H1 (cell line): ENCODE results near the gene FAM228B. TPM values are rescaled to one million over a fixed set of nuclear protein-coding genes. Genes with fewer than 3 reads are reported as not detected.

ENCODE experiments used
- CTCF ChIA-PET: fragments of 300-600 bp; sonication (Branson Sonifier 250); formaldehyde crosslinking; loops from one replicate; lab custom pipeline; 2021; ENCODE audit not compliant: partially characterized antibody; lab: Charles Lee
- POLR2A ChIA-PET: fragments of 300-600 bp; sonication (Branson Sonifier 250); formaldehyde crosslinking; loops from one replicate; lab custom pipeline; 2021; ENCODE audit warnings: inconsistent platforms; ENCODE audit not compliant: partially characterized antibody; lab: Charles Lee
- DNase-seq, 2 experiments: peaks; one replicate each; pipeline versions ENCODE4 v3.0.0 to v3.0.0-alpha.2; 2010 to 2022; ENCODE audit warnings: low spot score in 2 of 2, low read depth in 1 of 2, mixed read lengths in 1 of 2
- FAIRE-seq: peaks from 2 replicates; lab custom pipeline; 2011; peaks lifted over from hg19 to GRCh38; lab: Jason Lieb, UNC
- H2AFZ ChIP-seq: 2 replicates; pipeline ENCODE4 v1.8.1; 2012; ENCODE audit warnings: low read length, inconsistent platforms
- H2AK5ac ChIP-seq: 2 replicates; pipeline ENCODE4 v1.6.1; 2013; ENCODE audit warnings: low read depth, low read length
- H2BK120ac ChIP-seq: replicated peaks from 2 replicates; pipeline ENCODE3; 2013; ENCODE audit warnings: low read depth, low read length, inconsistent platforms
- H2BK12ac ChIP-seq: 2 replicates; pipeline ENCODE4 v1.6.1; 2013; ENCODE audit warnings: low read depth, low read length
- H2BK15ac ChIP-seq: 2 replicates; pipeline ENCODE4 v1.6.1; 2013; ENCODE audit warnings: low read length
- H2BK20ac ChIP-seq: 2 replicates; pipeline ENCODE4 v1.6.1; 2013; ENCODE audit warnings: low read length
- H2BK5ac ChIP-seq: 2 replicates; pipeline ENCODE4 v1.6.1; 2013; ENCODE audit warnings: low read depth, low read length
- H3K14ac ChIP-seq: 2 replicates; pipeline ENCODE4 v1.6.1; 2013; ENCODE audit warnings: inconsistent platforms; ENCODE audit not compliant: insufficient read length
- H3K18ac ChIP-seq: 2 replicates; pipeline ENCODE4 v1.6.1; 2013; ENCODE audit warnings: low read length; ENCODE audit errors: extremely low read depth
- H3K23ac ChIP-seq: 2 replicates; pipeline ENCODE4 v1.6.1; 2013; ENCODE audit warnings: inconsistent platforms; ENCODE audit not compliant: insufficient read length
- H3K23me2 ChIP-seq: 2 replicates; pipeline ENCODE4 v1.6.1; 2013; ENCODE audit warnings: low read depth, low read length
- H3K27ac ChIP-seq: 2 replicates; pipeline ENCODE4 v1.6.1; 2011; ENCODE audit warnings: low read depth, low read length, inconsistent platforms
- H3K27me3 ChIP-seq, 4 experiments: replicated peaks in 1 of 4; 1 replicate in 1 of 4; 2 replicates in 3 of 4; pipeline versions ENCODE4 v1.6.1 to v1.8.1; 2011 to 2013; ENCODE audit warnings: low read length in 3 of 4, mild to moderate bottlenecking in 3 of 4, inconsistent platforms in 2 of 4, mixed read lengths in 2 of 4, moderate library complexity in 1 of 4; ENCODE audit not compliant: control insufficient read depth in 3 of 4, insufficient read depth in 3 of 4; ENCODE audit errors: extremely low read depth in 1 of 4
- H3K36me3 ChIP-seq, 4 experiments: 2 replicates each; pipeline versions ENCODE4 v1.6.1 to v1.8.1; 2011 to 2013; ENCODE audit warnings: mild to moderate bottlenecking in 4 of 4, low read length in 3 of 4, moderate library complexity in 2 of 4, control low read depth in 1 of 4, inconsistent platforms in 1 of 4; ENCODE audit not compliant: insufficient read depth in 4 of 4, control insufficient read depth in 2 of 4
- H3K4ac ChIP-seq: replicated peaks from 2 replicates; pipeline ENCODE3; 2013; ENCODE audit warnings: low read length, low read depth, mixed read lengths, inconsistent platforms; ENCODE audit not compliant: insufficient read length
- H3K4me1 ChIP-seq, 4 experiments: replicated peaks in 1 of 4; 1 replicate in 1 of 4; 2 replicates in 3 of 4; pipeline versions ENCODE4 v1.6.1 to v1.8.1; 2011 to 2013; ENCODE audit warnings: low read length in 3 of 4, inconsistent platforms in 2 of 4, mixed read lengths in 1 of 4; ENCODE audit not compliant: insufficient read depth in 4 of 4, control insufficient read depth in 3 of 4
- H3K4me2 ChIP-seq, 2 experiments: 2 replicates each; pipeline versions ENCODE4 v1.6.1 to v1.8.1; 2011 to 2013; ENCODE audit warnings: low read depth in 2 of 2, low read length in 2 of 2, control low read depth in 1 of 2, inconsistent platforms in 1 of 2, mild to moderate bottlenecking in 1 of 2; ENCODE audit not compliant: insufficient read depth in 1 of 2
- H3K4me3 ChIP-seq, 4 experiments: fragments of 200-600, 300-600 bp in 1 of 4; sonication (generic), shearing (Covaris generic), sonication (Bioruptor Twin) in 1 of 4; 2 replicates each; pipeline versions ENCODE4 v1.5.1 to v1.8.1; 2011 to 2016; ENCODE audit warnings: low read length in 4 of 4, low read depth in 3 of 4, control low read depth in 2 of 4, inconsistent platforms in 2 of 4, mild to moderate bottlenecking in 2 of 4, mixed read lengths in 1 of 4, moderate library complexity in 1 of 4; ENCODE audit not compliant: insufficient read depth in 2 of 4; ENCODE audit errors: extremely low read depth in 1 of 4
- H3K56ac ChIP-seq: replicated peaks from 2 replicates; pipeline ENCODE3; 2013; ENCODE audit warnings: low read depth, mild to moderate bottlenecking, mixed read lengths, low read length, inconsistent platforms; ENCODE audit not compliant: insufficient read length
- H3K79me1 ChIP-seq: 2 replicates; pipeline ENCODE4 v1.6.1; 2013; ENCODE audit warnings: low read depth, low read length, control low read depth
- H3K79me2 ChIP-seq, 2 experiments: 2 replicates each; pipeline versions ENCODE4 v1.6.1 to v1.8.1; 2012 to 2013; ENCODE audit warnings: low read length in 2 of 2, mild to moderate bottlenecking in 2 of 2, inconsistent platforms in 1 of 2; ENCODE audit not compliant: insufficient read depth in 2 of 2, control insufficient read depth in 1 of 2
- H3K9ac ChIP-seq, 4 experiments: replicated peaks in 1 of 4; 1 replicate in 1 of 4; 2 replicates in 3 of 4; pipeline versions ENCODE4 v1.6.1 to v1.8.1; 2011 to 2013; ENCODE audit warnings: low read depth in 3 of 4, low read length in 3 of 4, control low read depth in 2 of 4, mild to moderate bottlenecking in 2 of 4, moderate library complexity in 2 of 4, inconsistent platforms in 1 of 4; ENCODE audit errors: extremely low read depth in 1 of 4
- H3K9me3 ChIP-seq, 2 experiments: 2 replicates each; pipeline versions ENCODE4 v1.6.1 to v1.8.1; 2012 to 2013; ENCODE audit warnings: mild to moderate bottlenecking in 2 of 2, moderate library complexity in 2 of 2, control low read depth in 1 of 2, inconsistent platforms in 1 of 2, low read depth in 1 of 2, low read length in 1 of 2, mixed read lengths in 1 of 2; ENCODE audit not compliant: insufficient read depth in 2 of 2
- H4K20me1 ChIP-seq, 2 experiments: replicated peaks in 1 of 2; 2 replicates each; pipeline versions ENCODE3 to v1.8.1; 2011 to 2013; ENCODE audit warnings: inconsistent platforms in 2 of 2, low read length in 2 of 2, mild to moderate bottlenecking in 1 of 2; ENCODE audit not compliant: insufficient read depth in 2 of 2, control insufficient read depth in 1 of 2
- H4K5ac ChIP-seq: 2 replicates; pipeline ENCODE4 v1.6.1; 2013; ENCODE audit warnings: low read length, low read depth, mixed read lengths, inconsistent platforms; ENCODE audit not compliant: insufficient read length
- H4K8ac ChIP-seq: 2 replicates; pipeline ENCODE4 v1.8.0; 2013; ENCODE audit warnings: mild to moderate bottlenecking, moderate library complexity, low read length, inconsistent platforms; ENCODE audit not compliant: insufficient read depth; ENCODE audit errors: extremely low read depth
- H4K91ac ChIP-seq: replicated peaks from 2 replicates; pipeline ENCODE3; 2013; ENCODE audit warnings: low read length, mixed read lengths, inconsistent platforms; ENCODE audit not compliant: insufficient read length
- ASH2L ChIP-seq: fragments of 200-600, 300-600 bp; sonication (generic); IDR thresholded peaks from one replicate; pipeline ENCODE4 v1.7.1; 2017; ENCODE audit warnings: low read length
- MAFK ChIP-seq: IDR thresholded peaks from 2 replicates; pipeline ENCODE4 v1.6.1; 2012; ENCODE audit warnings: low read depth, mild to moderate bottlenecking, improper control_type of control experiment, low read length
- NRF1 ChIP-seq: IDR thresholded peaks from 2 replicates; pipeline ENCODE4 v1.6.1; 2011; ENCODE audit warnings: mild to moderate bottlenecking, low read depth, low read length, improper control_type of control experiment
- RFX5 ChIP-seq: IDR thresholded peaks from 2 replicates; pipeline ENCODE4 v1.6.1; 2011; ENCODE audit warnings: low read depth, low read length, improper control_type of control experiment, borderline replicate concordance
- RNF2 ChIP-seq: fragments of 200-900, 300-1000 bp; sonication (generic); IDR thresholded peaks from 2 replicates; pipeline ENCODE4 v1.7.1; 2016; ENCODE audit warnings: borderline replicate concordance, low read depth, mild to moderate bottlenecking, antibody characterized with exemption, low read length; ENCODE audit not compliant: poor library complexity, severe bottlenecking; ENCODE audit errors: missing control alignments
- SIN3A ChIP-seq, 2 experiments: IDR thresholded peaks in 1 of 2; conservative IDR thresholded peaks in 1 of 2; 2 replicates each; pipeline ENCODE4 v1.6.1; 2011 to 2012; ENCODE audit warnings: low read length in 2 of 2, improper control_type of control experiment in 1 of 2, low read depth in 1 of 2, mild to moderate bottlenecking in 1 of 2
- TAF1 ChIP-seq: IDR thresholded peaks from 2 replicates; pipeline ENCODE4 v1.6.1; 2011; ENCODE audit warnings: mild to moderate bottlenecking, low read depth, low read length
- TAF7 ChIP-seq: optimal IDR thresholded peaks from 2 replicates; pipeline ENCODE3; 2011; ENCODE audit warnings: low read depth, mild to moderate bottlenecking, inconsistent platforms, low read length, moderate library complexity, borderline replicate concordance
- YY1 ChIP-seq: IDR thresholded peaks from 2 replicates; pipeline ENCODE4 v1.6.1; 2011; ENCODE audit warnings: low read depth, mild to moderate bottlenecking, low read length
- WGBS, 2 experiments: shearing (Covaris generic) in 1 of 2; methylation state at CpG; one replicate each; pipeline versions ENCODE4 v1.1.6 to v1.1.7; 2013 to 2015; ENCODE audit warnings: low lambda C conversion rate in 2 of 2, mixed read lengths in 2 of 2, inconsistent platforms in 1 of 2, low coverage in 1 of 2, missing lambda C conversion rate in 1 of 2; ENCODE audit not compliant: insufficient replicate concordance in 2 of 2, insufficient coverage in 1 of 2, insufficient read length in 1 of 2; ENCODE audit errors: extremely low coverage in 1 of 2, missing lambda C conversion rate in 1 of 2; 5-methylcytosine and 5-hydroxymethylcytosine counted together
- polyA plus RNA-seq, 7 experiments: library from polyadenylated mRNA; depleted of rRNA in 3 of 7; stranded (reverse) in 5 of 7; unstranded in 2 of 7; fragments of >200 nt in 5 of 7; fragments of 200-250 nt in 2 of 7; gene quantifications; 1 replicate in 5 of 7; 2 replicates in 1 of 7; 4 replicates in 1 of 7; pipeline versions ENCODE4 v1.2.1 to v1.2.3, GENCODE V29; 2011 to 2013; ENCODE audit warnings: missing spikeins in 2 of 7, mixed read lengths in 2 of 7
- total RNA-seq: library from RNA; stranded (reverse); fragmentation: NEBNext Ultra II Directional; extraction: Animal tissue kit (Norgen Biotek cat#: 25700); gene quantifications from 2 replicates; pipeline ENCODE4 v1.2.1, GENCODE V29; 2021
- TF ChIP-seq, protein P1 (sequence below), 3 experiments: IDR thresholded peaks; 1 replicate in 2 of 3; 2 replicates in 1 of 3; pipeline versions ENCODE4 v1.5.1 to v1.6.1; 2011; ENCODE audit warnings: low read length in 3 of 3, mild to moderate bottlenecking in 3 of 3, inconsistent platforms in 2 of 3, low read depth in 1 of 3, moderate library complexity in 1 of 3; ENCODE audit not compliant: insufficient read depth in 1 of 3; ENCODE audit errors: control extremely low read depth in 1 of 3

FAM228B gene
- total and polyA plus RNA-seq, 2 of the 8 experiments (the other 6 are each of a cell fraction or from before 2014, with no cell fraction given), result 1.4 to 3.2 TPM

DNA sequence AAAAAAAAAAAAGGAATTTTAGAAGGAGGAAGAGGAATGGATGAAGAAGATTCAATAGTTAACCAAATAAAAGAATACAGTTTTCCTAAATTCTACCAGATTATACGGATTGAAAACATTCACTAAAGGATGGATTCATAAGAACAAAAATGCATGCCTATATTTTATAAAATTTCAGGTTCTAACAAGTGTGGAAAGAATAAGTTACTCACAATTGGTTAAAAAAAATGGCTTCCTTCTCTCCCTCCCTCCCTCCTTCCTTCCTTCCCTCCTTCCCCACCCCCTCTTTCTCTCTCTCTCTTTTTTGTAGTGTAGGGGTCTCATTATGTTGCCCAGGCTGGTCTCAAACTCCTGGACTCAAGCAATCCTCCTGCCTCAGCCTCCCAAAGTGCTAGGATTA is 37.0 kb upstream of the FAM228B start:
- no peak overlapping the region for H2AK5ac ChIP-seq
- CTCF ChIA-PET, result interaction anchor here (4.3 kb wide), 1 partner anchor 26 kb away, joined by 25 read pairs; no protein-coding TSS in a partner anchor

More for the DNA sequence above, 37.0 kb upstream of the FAM228B start:
- Histone ChIP-seq H3K23ac (no peak overlapping the region), H4K8ac (no peak overlapping the region), H3K9ac (no peak overlapping the region), H4K91ac (no peak overlapping the region), H3K56ac (no peak overlapping the region), H3K18ac (no peak overlapping the region), H2BK5ac (no peak overlapping the region), H3K27ac (no peak overlapping the region), H3K9me3 (no peaks in the 10 kb centered on the region), H3K23me2 (peaks cover 10% of the 10 kb centered on the region), H3K36me3 (peaks cover 5 to 11% (median 9%) of the 10 kb centered on the region in 4 experiments; a peak in 6 of 8 replicates), H2BK15ac (no peak overlapping the region), H3K4ac (no peak overlapping the region), H3K4me2 (no peak overlapping the region), H2BK20ac (no peak overlapping the region), H3K4me3 (no peak overlapping the region), H3K79me2 (no peaks in the 10 kb centered on the region), H3K27me3 (no peaks in the 10 kb centered on the region), H3K79me1 (no peaks in the 10 kb centered on the region), H3K4me1 (peaks cover 4 to 11% (median 9%) of the 10 kb centered on the region in 4 experiments), H4K20me1 (no peaks in the 10 kb centered on the region), H2BK12ac (no peak overlapping the region), H2AFZ (no peak overlapping the region), H4K5ac (no peak overlapping the region), H3K14ac (no peak overlapping the region), H2BK120ac (no peak overlapping the region)
- DNase-seq (no peak), FAIRE-seq (no peak)
- POLR2A ChIA-PET, result no interaction called here
- 89% methylated on average over 1 of the region's 1 CpG; no CpG with 5 or more reads in 1 of the 2 experiments for whole genome bisulfite sequencing, 2 experiments
- TF ChIP-seq NRF1 (no peak), TAF7 (no peak), RFX5 (no peak), YY1 (no peak), RNF2 (no peak), ASH2L (no peak), TAF1 (no peak), SIN3A (conservative IDR thresholded peaks at IDR 0.05 in 1 of 2, IDR thresholded peaks at IDR 0.05 in 1 of 2; ENCODE audit: low read depth in 1 of 2, low read length in 2 of 2) (no peak), MAFK (no peak)
- TF ChIP-seq, protein P1, sequence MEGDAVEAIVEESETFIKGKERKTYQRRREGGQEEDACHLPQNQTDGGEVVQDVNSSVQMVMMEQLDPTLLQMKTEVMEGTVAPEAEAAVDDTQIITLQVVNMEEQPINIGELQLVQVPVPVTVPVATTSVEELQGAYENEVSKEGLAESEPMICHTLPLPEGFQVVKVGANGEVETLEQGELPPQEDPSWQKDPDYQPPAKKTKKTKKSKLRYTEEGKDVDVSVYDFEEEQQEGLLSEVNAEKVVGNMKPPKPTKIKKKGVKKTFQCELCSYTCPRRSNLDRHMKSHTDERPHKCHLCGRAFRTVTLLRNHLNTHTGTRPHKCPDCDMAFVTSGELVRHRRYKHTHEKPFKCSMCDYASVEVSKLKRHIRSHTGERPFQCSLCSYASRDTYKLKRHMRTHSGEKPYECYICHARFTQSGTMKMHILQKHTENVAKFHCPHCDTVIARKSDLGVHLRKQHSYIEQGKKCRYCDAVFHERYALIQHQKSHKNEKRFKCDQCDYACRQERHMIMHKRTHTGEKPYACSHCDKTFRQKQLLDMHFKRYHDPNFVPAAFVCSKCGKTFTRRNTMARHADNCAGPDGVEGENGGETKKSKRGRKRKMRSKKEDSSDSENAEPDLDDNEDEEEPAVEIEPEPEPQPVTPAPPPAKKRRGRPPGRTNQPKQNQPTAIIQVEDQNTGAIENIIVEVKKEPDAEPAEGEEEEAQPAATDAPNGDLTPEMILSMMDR (IDR thresholded peaks at IDR 0.05; ENCODE audit: control extremely low read depth in 1 of 3, insufficient read depth in 1 of 3, low read depth in 1 of 3, low read length in 3 of 3), result no peak
